Endodermal cell (in vitro differentiated cells): ENCODE measurements around the gene INPP4B. TPM values are rescaled to one million over a fixed set of nuclear protein-coding genes. Genes with fewer than 3 reads are reported as not detected.

Experiments used
- DNase-seq: peaks from one replicate; pipeline ENCODE4 v3.0.0-alpha.2; 2017
- H3K27ac ChIP-seq: 2 replicates; pipeline ENCODE4 v1.5.1; 2013; ENCODE audit warnings: mild to moderate bottlenecking, low read depth, low read length, moderate library complexity
- H3K27me3 ChIP-seq: 2 replicates; pipeline ENCODE4 v1.6.1; 2013; ENCODE audit warnings: mild to moderate bottlenecking, low read length, moderate library complexity; ENCODE audit not compliant: insufficient read depth, control insufficient read depth, poor library complexity, severe bottlenecking
- H3K36me3 ChIP-seq: 2 replicates; pipeline ENCODE4 v1.7.0; 2013; ENCODE audit warnings: mild to moderate bottlenecking, low read length, moderate library complexity; ENCODE audit not compliant: control insufficient read depth, insufficient read depth
- H3K4me1 ChIP-seq: one replicate; pipeline ENCODE4 v1.7.0; 2013; ENCODE audit warnings: low read length; ENCODE audit not compliant: control insufficient read depth, insufficient read depth
- H3K4me3 ChIP-seq: 2 replicates; pipeline ENCODE4 v1.5.1; 2013; ENCODE audit warnings: mild to moderate bottlenecking, low read length, moderate library complexity
- H3K9ac ChIP-seq: 2 replicates; pipeline ENCODE4 v1.6.1; 2013; ENCODE audit warnings: mild to moderate bottlenecking, low read length, moderate library complexity; ENCODE audit not compliant: poor library complexity, severe bottlenecking; ENCODE audit errors: extremely low read depth
- H3K9me3 ChIP-seq: 2 replicates; pipeline ENCODE4 v1.6.1; 2013; ENCODE audit warnings: mild to moderate bottlenecking, low read length, moderate library complexity; ENCODE audit not compliant: control insufficient read depth
- H3K27ac Mint-ChIP-seq: 2 replicates; pipeline ENCODE4 v1.8.0; 2020; ENCODE audit warnings: mixed read lengths
- H3K27me3 Mint-ChIP-seq: 2 replicates; pipeline ENCODE4 v1.8.0; 2021; ENCODE audit warnings: mild to moderate bottlenecking, mixed read lengths; ENCODE audit not compliant: insufficient read depth
- H3K36me3 Mint-ChIP-seq: 2 replicates; pipeline ENCODE4 v1.8.0; 2020; ENCODE audit warnings: low read depth, mixed read lengths
- H3K4me1 Mint-ChIP-seq: 2 replicates; pipeline ENCODE4 v1.8.0; 2020; ENCODE audit warnings: mixed read lengths
- H3K4me3 Mint-ChIP-seq: 2 replicates; pipeline ENCODE4 v1.8.0; 2020; ENCODE audit warnings: mild to moderate bottlenecking, moderate library complexity, mixed read lengths
- H3K9me3 Mint-ChIP-seq: 2 replicates; pipeline ENCODE4 v1.8.0; 2020; ENCODE audit warnings: mild to moderate bottlenecking, mixed read lengths
- CTCF ChIP-seq: fragments of 200-600 bp; sonication (generic); conservative IDR thresholded peaks from 2 replicates; pipeline ENCODE4 v1.5.0; 2021; ENCODE audit warnings: antibody characterized with exemption, mild to moderate bottlenecking
- WGBS, 2 experiments: methylation state at CpG; one replicate each; pipeline versions ENCODE4 v1.1.5 to v1.1.7; 2013; ENCODE audit warnings: missing lambda C conversion rate in 2 of 2, mixed read lengths in 1 of 2; ENCODE audit not compliant: insufficient coverage in 1 of 2, insufficient read length in 1 of 2; 5-methylcytosine and 5-hydroxymethylcytosine counted together
- total RNA-seq, 2 donors: library from RNA; stranded (reverse); fragmentation: NEBNext Ultra II Directional in 1 of 2; extraction: Animal tissue kit (Norgen Biotek cat#: 25700) in 1 of 2; gene quantifications; 2 replicates in 1 of 2; 3 replicates in 1 of 2; pipeline ENCODE4 v1.2.1, GENCODE V29; 2021

The INPP4B gene
- total RNA-seq, 2 donors from 2014 or later, result 0.64 to 0.66 TPM

GRCh38 chr4:142091691-142092182 is 754.4 kb downstream of the INPP4B start:
- no peak overlapping the region for H3K4me3 Mint-ChIP-seq
- Histone ChIP-seq H3K27ac (no peak overlapping the region), H3K36me3 (no peaks in the 10 kb centered on the region), H3K9me3 (no peaks in the 10 kb centered on the region), H3K4me1 (no peaks in the 10 kb centered on the region), H3K27me3 (no peaks in the 10 kb centered on the region), H3K9ac (no peak overlapping the region), H3K4me3 (no peak overlapping the region)
- no peak for TF ChIP-seq CTCF
- H3K9me3 Mint-ChIP-seq, result no peaks in the 10 kb centered on the region
- H3K4me1 Mint-ChIP-seq, result no peaks in the 10 kb centered on the region
- WGBS, 2 experiments, result 86 to 92% methylated on average over 3 to 4 of the region's 4 CpGs
- H3K27me3 Mint-ChIP-seq, result no peaks in the 10 kb centered on the region
- no peaks in the 10 kb centered on the region for H3K36me3 Mint-ChIP-seq
- no peak for DNase-seq
- H3K27ac Mint-ChIP-seq, result no peak overlapping the region

- H3K4me3 ChIP-seq, result no peak overlapping the region
- Mint-ChIP-seq H3K9me3 (no peaks in the 10 kb centered on the region), H3K36me3 (no peaks in the 10 kb centered on the region), H3K27me3 (no peaks in the 10 kb centered on the region), H3K27ac (no peak overlapping the region), H3K4me1 (no peaks in the 10 kb centered on the region), H3K4me3 (no peak overlapping the region)
- H3K27ac ChIP-seq, result no peak overlapping the region
- H3K9ac ChIP-seq, result no peak overlapping the region
- 93% methylated on average over 3 to 4 of the region's 4 CpGs for WGBS, 2 experiments
- no peaks in the 10 kb centered on the region for H3K36me3 ChIP-seq
- no peak for DNase-seq
- H3K4me1 ChIP-seq, result no peaks in the 10 kb centered on the region
- no peak for TF ChIP-seq CTCF
- no peaks in the 10 kb centered on the region for H3K27me3 ChIP-seq
- H3K9me3 ChIP-seq, result no peaks in the 10 kb centered on the region
Measured at GRCh38 chr4:142091085-142091513, 755.0 kb downstream of the INPP4B start.

- TF ChIP-seq CTCF, result no peak
- no peaks in the 10 kb centered on the region for H3K4me1 ChIP-seq
- H3K4me3 ChIP-seq, result no peak overlapping the region
- H3K27ac ChIP-seq, result no peak overlapping the region
- no peaks in the 10 kb centered on the region for H3K27me3 ChIP-seq
- H3K27me3 Mint-ChIP-seq, result no peaks in the 10 kb centered on the region
- H3K9me3 ChIP-seq, result no peaks in the 10 kb centered on the region
- H3K36me3 Mint-ChIP-seq, result no peaks in the 10 kb centered on the region
- H3K36me3 ChIP-seq, result no peaks in the 10 kb centered on the region
- WGBS, 2 experiments, result 84 to 92% methylated on average over 4 of the region's 4 CpGs
- no peak overlapping the region for H3K4me3 Mint-ChIP-seq
- H3K9me3 Mint-ChIP-seq, result no peaks in the 10 kb centered on the region
- H3K9ac ChIP-seq, result no peak overlapping the region
- no peak for DNase-seq
- no peaks in the 10 kb centered on the region for H3K4me1 Mint-ChIP-seq
- H3K27ac Mint-ChIP-seq, result no peak overlapping the region
Measured at GRCh38 chr4:142088906-142089305, 757.2 kb downstream of the INPP4B start.
